Measurements from ENCODE around the gene ZACN.
A peak's percentile ranks its signal among the peaks of the same experiment; 100 is the strongest.

The ZACN gene

GRCh38 chr17:76097716-76098295 is 18.8 kb downstream of the ZACN start:
- DNase-seq (ENCODE audit: low read depth in 2 of 3, low spot score in 1 of 3), result no peak

GRCh38 chr17:76102944-76103273 is 23.9 kb downstream of the ZACN start:
- no peak for DNase-seq (ENCODE audit: low read depth in 2 of 3, low spot score in 1 of 3)

GRCh38 chr17:76103274-76104139 is 24.5 kb downstream of the ZACN start, which contains the start of gene EXOC7:
Gene EXOC7 (minus strand): TSS chr17:76103787. CDS start chr17:76103692, 95 bp downstream.
- DNase-seq (ENCODE audit: low read depth in 2 of 3, low spot score in 1 of 3), result peak; percentile 85 to 89 (median 88)

- DNase-seq (ENCODE audit: low read depth in 2 of 3, low spot score in 1 of 3), result no peak
These were observed 25.3 kb downstream of the ZACN start for GRCh38 chr17:76104140-76104895.

- no peak for DNase-seq (ENCODE audit: low read depth in 2 of 3, low spot score in 1 of 3)
These were observed 25.9 kb downstream of the ZACN start for GRCh38 chr17:76104896-76105231.

GRCh38 chr17:76106703-76107102 is 27.7 kb downstream of the ZACN start:
- no peak for DNase-seq (ENCODE audit: low read depth in 2 of 3, low spot score in 1 of 3)

GRCh38 chr17:76107509-76107908 is 28.5 kb downstream of the ZACN start:
- DNase-seq (ENCODE audit: low read depth in 2 of 3, low spot score in 1 of 3), result no peak

GRCh38 chr17:76111956-76112355 is 33.0 kb downstream of the ZACN start:
- DNase-seq (ENCODE audit: low read depth in 2 of 3, low spot score in 1 of 3), result no peak

- DNase-seq (ENCODE audit: low read depth in 2 of 3, low spot score in 1 of 3), result no peak
These were observed 36.3 kb downstream of the ZACN start for GRCh38 chr17:76115138-76115754.

GRCh38 chr17:76119409-76120371 is 40.7 kb downstream of the ZACN start:
- no peak for DNase-seq (ENCODE audit: low read depth in 2 of 3, low spot score in 1 of 3)

GRCh38 chr17:76120658-76121008 is 41.7 kb downstream of the ZACN start:
- DNase-seq (ENCODE audit: low read depth in 2 of 3, low spot score in 1 of 3), result no peak

- no peak for DNase-seq (ENCODE audit: low read depth in 2 of 3, low spot score in 1 of 3)
These were observed 43.0 kb downstream of the ZACN start for GRCh38 chr17:76121932-76122430.

- no peak for DNase-seq (ENCODE audit: low read depth in 2 of 3, low spot score in 1 of 3)
These were observed 43.6 kb downstream of the ZACN start for GRCh38 chr17:76122431-76123190.

GRCh38 chr17:76123191-76123499 is 44.2 kb downstream of the ZACN start:
- DNase-seq (ENCODE audit: low read depth in 2 of 3, low spot score in 1 of 3), result no peak

- DNase-seq (ENCODE audit: low read depth in 2 of 3, low spot score in 1 of 3), result no peak
These were observed 45.0 kb downstream of the ZACN start for GRCh38 chr17:76123749-76124581.

- DNase-seq (ENCODE audit: low read depth in 2 of 3, low spot score in 1 of 3), result no peak
These were observed 45.8 kb downstream of the ZACN start for GRCh38 chr17:76124582-76125390.

- no peak for DNase-seq (ENCODE audit: low read depth in 2 of 3, low spot score in 1 of 3)
These were observed 46.4 kb downstream of the ZACN start for GRCh38 chr17:76125391-76125675.

- no peak for DNase-seq (ENCODE audit: low read depth in 2 of 3, low spot score in 1 of 3)
These were observed 46.9 kb downstream of the ZACN start for GRCh38 chr17:76125922-76126321.
